ENCODE results near the gene RAB33A. TPM values are rescaled to one million over a fixed set of nuclear protein-coding genes. Genes with fewer than 3 reads are reported as not detected.
A peak's percentile ranks its signal among the peaks of the same experiment; 100 is the strongest.

Gene RAB33A
- total RNA-seq (ENCODE audit: unreplicated experiment) = 13.3 TPM
- long read RNA-seq, transcript RAB33A-201 (2 exons, 1,258 nt) = major isoform, 18 of 18 reads
- long read RNA-seq, partial matches to known transcripts = 0 of 18 reads
- long read RNA-seq, other reads (novel, unspliced or antisense) = 0 of 18 reads

DNA sequence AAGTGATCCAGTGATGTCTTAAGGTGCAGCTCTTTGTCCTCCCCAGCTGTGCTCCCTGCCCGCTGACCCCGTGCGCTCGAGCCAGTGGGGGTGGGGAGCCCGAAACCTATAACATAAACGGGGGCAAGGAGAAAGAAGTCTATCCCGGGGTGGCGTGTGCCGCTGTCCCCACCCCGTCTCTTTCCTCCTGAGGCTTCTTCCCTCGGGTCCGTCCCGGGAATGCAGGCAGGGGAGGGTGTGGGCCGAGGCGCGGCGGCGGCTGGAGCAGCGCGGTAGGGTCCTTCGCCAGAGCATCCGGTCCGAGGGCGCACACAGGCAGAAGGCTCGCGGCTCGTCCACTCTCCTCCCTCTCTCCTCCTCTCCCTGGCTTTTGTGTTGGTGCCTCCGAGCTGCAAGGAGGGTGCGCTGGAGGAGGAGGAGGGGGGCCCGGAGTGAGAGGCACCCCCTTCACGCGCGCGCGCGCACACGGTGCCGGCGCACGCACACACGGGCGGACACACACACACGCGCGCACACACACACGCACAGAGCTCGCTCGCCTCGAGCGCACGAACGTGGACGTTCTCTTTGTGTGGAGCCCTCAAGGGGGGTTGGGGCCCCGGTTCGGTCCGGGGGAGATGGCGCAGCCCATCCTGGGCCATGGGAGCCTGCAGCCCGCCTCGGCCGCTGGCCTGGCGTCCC lies at the start of gene RAB33A:
RAB33A (plus strand) TSS at position 517 of the 681 bp plus-strand sequence; CDS start at position 618, 101 bp downstream.
- Mint-ChIP-seq H3K36me3 (ENCODE audit: unreplicated experiment) (no peaks in the 10 kb centered on the region), H3K27me3 (ENCODE audit: unreplicated experiment) (no peaks in the 10 kb centered on the region), H3K4me3 (ENCODE audit: unreplicated experiment) (peak within 1 kb of the TSS; percentile 89), H3K27ac (ENCODE audit: unreplicated experiment) (peak within 1 kb of the TSS; percentile 92), H3K9me3 (ENCODE audit: unreplicated experiment) (peaks cover 2% of the 10 kb centered on the region), H3K4me1 (ENCODE audit: low read depth, unreplicated experiment) (peaks cover 10% of the 10 kb centered on the region)
- DNase-seq = peak; percentile 41
- TF ChIP-seq, protein P1, sequence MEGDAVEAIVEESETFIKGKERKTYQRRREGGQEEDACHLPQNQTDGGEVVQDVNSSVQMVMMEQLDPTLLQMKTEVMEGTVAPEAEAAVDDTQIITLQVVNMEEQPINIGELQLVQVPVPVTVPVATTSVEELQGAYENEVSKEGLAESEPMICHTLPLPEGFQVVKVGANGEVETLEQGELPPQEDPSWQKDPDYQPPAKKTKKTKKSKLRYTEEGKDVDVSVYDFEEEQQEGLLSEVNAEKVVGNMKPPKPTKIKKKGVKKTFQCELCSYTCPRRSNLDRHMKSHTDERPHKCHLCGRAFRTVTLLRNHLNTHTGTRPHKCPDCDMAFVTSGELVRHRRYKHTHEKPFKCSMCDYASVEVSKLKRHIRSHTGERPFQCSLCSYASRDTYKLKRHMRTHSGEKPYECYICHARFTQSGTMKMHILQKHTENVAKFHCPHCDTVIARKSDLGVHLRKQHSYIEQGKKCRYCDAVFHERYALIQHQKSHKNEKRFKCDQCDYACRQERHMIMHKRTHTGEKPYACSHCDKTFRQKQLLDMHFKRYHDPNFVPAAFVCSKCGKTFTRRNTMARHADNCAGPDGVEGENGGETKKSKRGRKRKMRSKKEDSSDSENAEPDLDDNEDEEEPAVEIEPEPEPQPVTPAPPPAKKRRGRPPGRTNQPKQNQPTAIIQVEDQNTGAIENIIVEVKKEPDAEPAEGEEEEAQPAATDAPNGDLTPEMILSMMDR (IDR thresholded peaks at IDR 0.05; ENCODE audit: partially characterized antibody, unreplicated experiment) = no peak

DNA sequence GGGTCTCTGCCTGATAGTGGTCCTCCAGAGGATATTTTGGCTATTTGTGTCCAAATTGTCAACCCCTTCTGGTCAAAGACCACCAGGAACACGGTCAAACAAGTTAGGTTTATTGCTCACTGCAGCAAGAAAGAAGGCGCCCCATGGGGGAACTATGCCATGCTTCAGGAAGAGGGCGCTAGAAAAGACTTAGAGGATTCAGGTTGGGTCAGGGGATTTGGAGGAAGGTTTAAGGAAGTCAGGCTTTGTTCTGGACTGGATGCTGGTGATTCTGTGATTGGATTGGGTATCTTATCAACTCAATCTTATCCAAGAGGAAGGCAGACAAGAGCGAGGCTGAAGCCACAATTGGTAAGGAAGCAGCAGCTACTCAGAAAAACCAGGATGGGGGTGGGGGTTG lies 47.2 kb upstream of the RAB33A start:
- TF ChIP-seq, protein P1 (IDR thresholded peaks at IDR 0.05; ENCODE audit: partially characterized antibody, unreplicated experiment) = no peak
- Mint-ChIP-seq H3K27me3 (ENCODE audit: unreplicated experiment) (peaks cover 3% of the 10 kb centered on the region), H3K9me3 (ENCODE audit: unreplicated experiment) (no peaks in the 10 kb centered on the region), H3K36me3 (ENCODE audit: unreplicated experiment) (no peaks in the 10 kb centered on the region), H3K4me1 (ENCODE audit: low read depth, unreplicated experiment) (peaks cover 2% of the 10 kb centered on the region), H3K27ac (ENCODE audit: unreplicated experiment) (no peak overlapping the region), H3K4me3 (ENCODE audit: unreplicated experiment) (no peak overlapping the region)
- no peak for DNase-seq

DNA sequence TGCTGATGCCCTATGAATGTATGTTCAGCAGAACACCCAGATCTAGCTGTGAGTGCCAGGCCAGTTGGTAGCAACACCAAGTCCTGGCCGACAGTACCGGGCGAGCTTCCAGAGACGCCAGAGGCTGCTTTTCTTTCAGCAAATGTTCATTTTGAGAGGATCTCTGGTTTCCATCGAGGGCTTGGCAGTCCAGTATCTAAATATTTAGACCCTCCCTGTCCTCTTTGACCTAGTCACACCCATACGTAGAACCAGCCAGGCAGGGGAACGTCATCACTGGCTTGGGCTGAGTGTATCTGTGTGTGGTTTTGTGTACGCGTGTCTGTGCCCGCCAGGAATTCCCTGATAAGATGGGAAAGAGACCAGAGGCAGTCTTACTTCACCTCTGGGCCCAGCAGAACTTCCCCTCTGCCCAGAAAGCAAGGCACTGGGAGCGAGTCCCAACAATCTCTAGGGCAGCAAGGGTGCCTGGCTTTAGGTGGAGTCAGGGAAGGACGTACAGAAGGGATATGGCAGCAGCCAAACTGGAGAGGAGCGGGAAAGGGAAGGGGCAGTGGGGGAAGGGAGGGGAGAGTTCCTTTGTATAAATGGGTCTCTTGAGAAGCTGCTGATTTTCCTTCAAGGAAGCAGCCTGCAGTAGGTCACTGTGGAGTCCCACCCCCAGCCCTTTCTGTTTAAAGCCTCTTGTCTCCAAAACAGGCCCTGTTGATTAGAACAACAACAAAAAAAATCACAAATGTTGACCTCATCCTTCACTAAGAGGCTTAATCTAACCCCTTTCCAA lies 46.5 kb upstream of the RAB33A start:
- no peak for DNase-seq
- Mint-ChIP-seq H3K27me3 (ENCODE audit: unreplicated experiment) (peaks cover 3% of the 10 kb centered on the region), H3K4me3 (ENCODE audit: unreplicated experiment) (no peak overlapping the region), H3K9me3 (ENCODE audit: unreplicated experiment) (no peaks in the 10 kb centered on the region), H3K27ac (ENCODE audit: unreplicated experiment) (no peak overlapping the region), H3K4me1 (ENCODE audit: low read depth, unreplicated experiment) (peaks cover under 1% of the 10 kb centered on the region), H3K36me3 (ENCODE audit: unreplicated experiment) (no peaks in the 10 kb centered on the region)
- TF ChIP-seq, protein P1 (IDR thresholded peaks at IDR 0.05; ENCODE audit: partially characterized antibody, unreplicated experiment) = no peak

DNA sequence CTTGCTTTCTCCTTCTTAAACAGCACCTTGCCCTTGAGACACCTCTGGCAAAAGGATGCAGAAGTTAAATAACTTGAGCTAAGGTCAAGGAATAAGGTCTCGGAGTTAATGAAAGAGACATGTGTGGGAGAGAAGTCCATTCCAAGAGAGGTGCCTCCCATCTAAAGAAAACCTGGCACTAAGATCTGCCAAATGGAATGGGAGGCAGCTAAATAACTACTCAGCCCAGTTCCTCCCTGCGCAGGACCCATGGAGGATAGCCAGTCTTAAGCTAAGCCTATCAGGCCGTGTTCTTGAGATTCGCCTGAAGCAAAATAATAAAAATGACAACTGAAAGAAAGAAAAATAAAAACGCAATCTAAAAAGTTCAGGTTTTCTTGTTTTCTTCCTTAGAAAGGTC lies 40.8 kb upstream of the RAB33A start:
- Mint-ChIP-seq H3K27ac (ENCODE audit: unreplicated experiment) (no peak overlapping the region), H3K36me3 (ENCODE audit: unreplicated experiment) (no peaks in the 10 kb centered on the region), H3K4me1 (ENCODE audit: low read depth, unreplicated experiment) (no peaks in the 10 kb centered on the region), H3K27me3 (ENCODE audit: unreplicated experiment) (peaks cover 1% of the 10 kb centered on the region), H3K9me3 (ENCODE audit: unreplicated experiment) (no peaks in the 10 kb centered on the region), H3K4me3 (ENCODE audit: unreplicated experiment) (no peak overlapping the region)
- no peak for DNase-seq
- TF ChIP-seq, protein P1 (IDR thresholded peaks at IDR 0.05; ENCODE audit: partially characterized antibody, unreplicated experiment) = no peak

Data from glutamatergic neuron (in vitro differentiated cells).